A673 (cell line): ENCODE data around the gene DNAAF5. TPM values are rescaled to one million over a fixed set of nuclear protein-coding genes. Genes with fewer than 3 reads are reported as not detected.
"Not testable (repeated sequence)": the region's sequence is repeated elsewhere in the genome, so short reads cannot be mapped to it uniquely, and the experiment has no call there.

Experiments used
- BruUV-seq: library from RNA; stranded (reverse); fragments of 400-500 nt; replicated peaks from 2 replicates; lab custom pipeline; 2021; lab: Mats Ljungman, UMichigan
- CTCF ChIA-PET: fragments of 300-600 bp; sonication (Branson Sonifier 250); formaldehyde crosslinking; loops from one replicate; lab custom pipeline; 2022; ENCODE audit warnings: antibody characterized with exemption; lab: Charles Lee
- POLR2A ChIA-PET: fragments of 300-600 bp; sonication (Branson Sonifier 250); formaldehyde crosslinking; loops from one replicate; lab custom pipeline; 2022; ENCODE audit warnings: antibody characterized with exemption; ENCODE audit not compliant: low non-redundant PET; lab: Charles Lee
- DNase-seq: peaks from one replicate; pipeline ENCODE4 v3.0.0-alpha.2; 2015; ENCODE audit warnings: low spot score
- H3K27ac ChIP-seq: fragments of 200-600 bp; sonication (generic); 2 replicates; pipeline ENCODE4 v1.5.1; 2016; ENCODE audit warnings: mixed run types, low read depth, mild to moderate bottlenecking, mixed read lengths, antibody characterized with exemption, low read length; ENCODE audit not compliant: poor library complexity, severe bottlenecking
- H3K27me3 ChIP-seq: fragments of 200-600 bp; sonication (generic); replicated peaks from 2 replicates; pipeline ENCODE4 v1.6.1; 2017; ENCODE audit warnings: mixed run types, low read depth, mild to moderate bottlenecking, mixed read lengths, antibody characterized with exemption, low read length; ENCODE audit not compliant: insufficient read depth, poor library complexity
- H3K36me3 ChIP-seq: fragments of 200-600 bp; sonication (generic); 2 replicates; pipeline ENCODE4 v1.6.1; 2016; ENCODE audit warnings: mixed run types, mild to moderate bottlenecking, mixed read lengths, antibody characterized with exemption, low read length; ENCODE audit not compliant: insufficient read depth, poor library complexity, severe bottlenecking
- H3K4me1 ChIP-seq: fragments of 200-600 bp; sonication (generic); 2 replicates; pipeline ENCODE4 v1.6.1; 2017; ENCODE audit warnings: mixed run types, mild to moderate bottlenecking, mixed read lengths, antibody characterized with exemption, low read length; ENCODE audit not compliant: insufficient read depth, poor library complexity, severe bottlenecking
- H3K4me3 ChIP-seq: fragments of 200-600 bp; sonication (generic); 2 replicates; pipeline ENCODE4 v1.5.1; 2016; ENCODE audit warnings: low read depth, mixed run types, mild to moderate bottlenecking, mixed read lengths, low read length; ENCODE audit not compliant: poor library complexity, severe bottlenecking
- H3K9me3 ChIP-seq: fragments of 200-600 bp; sonication (generic); 2 replicates; pipeline ENCODE4 v1.6.1; 2016; ENCODE audit warnings: mixed run types, low read depth, mild to moderate bottlenecking, mixed read lengths, antibody characterized with exemption, low read length; ENCODE audit not compliant: poor library complexity, severe bottlenecking
- EZH2 ChIP-seq: fragments of 200-600 bp; sonication (generic); IDR thresholded peaks from 2 replicates; pipeline ENCODE4 v1.6.1; 2017; ENCODE audit warnings: borderline replicate concordance, low read depth, mild to moderate bottlenecking, mixed read lengths, antibody characterized with exemption, low read length; ENCODE audit not compliant: poor library complexity, severe bottlenecking
- intact Hi-C: fragments of 100-400 bp; cut with micrococcal nuclease; formaldehyde crosslinking; loops from one replicate; pipeline ENCODE4 v1.10.0; 2022; ENCODE audit not compliant: unreplicated experiment
- total RNA-seq: library from RNA; stranded (reverse); gene quantifications from 2 replicates; pipeline ENCODE4 v1.2.3, GENCODE V29; 2021
- TF ChIP-seq, protein P1 (sequence below): fragments of 300-800, 200-600 bp; sonication (generic); conservative IDR thresholded peaks from 2 replicates; pipeline ENCODE4 v1.5.1; 2017; ENCODE audit warnings: low read depth, mild to moderate bottlenecking, antibody characterized with exemption, low read length, moderate library complexity, mixed read lengths

The DNAAF5 gene
- total RNA-seq, 1 experiment from 2014 or later: 78.1 TPM

DNA sequence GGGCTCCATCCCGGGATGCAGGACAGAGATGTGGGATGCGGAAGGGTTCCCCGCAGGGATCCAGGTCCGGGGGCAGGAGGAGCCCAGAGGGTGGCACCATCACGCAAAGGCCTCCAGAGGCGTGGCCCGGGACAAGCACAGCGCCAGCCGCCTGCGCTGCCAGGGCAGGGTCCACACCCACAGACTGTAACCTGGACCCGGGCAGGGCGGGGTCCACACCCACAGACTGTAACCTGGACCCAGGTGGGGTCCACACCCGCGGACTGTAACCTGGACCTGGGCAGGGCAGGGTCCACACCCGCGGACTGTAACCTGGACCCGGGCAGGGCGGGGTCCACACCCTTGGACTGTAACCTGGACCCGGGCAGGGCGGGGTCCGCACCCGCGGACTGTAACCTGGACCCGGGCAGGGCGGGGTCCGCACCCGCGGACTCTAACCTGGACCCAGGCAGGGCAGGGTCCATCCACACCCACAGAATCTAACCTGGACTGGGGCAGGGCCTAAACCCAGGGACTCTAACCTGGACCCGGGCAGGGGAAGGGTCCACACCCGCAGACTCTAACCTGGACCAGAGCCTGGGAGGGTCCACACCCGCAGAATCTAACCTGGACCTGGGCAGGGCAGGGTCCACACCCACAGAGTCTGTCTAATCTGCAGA, 68.3 kb downstream of the DNAAF5 start:
- H3K9me3 ChIP-seq: no peaks in the 10 kb centered on the region
- CTCF ChIA-PET: no interaction called here
- no peak overlapping the region for H3K27ac ChIP-seq
- no peak overlapping the region for H3K4me3 ChIP-seq
- intact Hi-C loops: no loop called here
- POLR2A ChIA-PET: no interaction called here
- TF ChIP-seq EZH2: no peak
- TF ChIP-seq, protein P1, sequence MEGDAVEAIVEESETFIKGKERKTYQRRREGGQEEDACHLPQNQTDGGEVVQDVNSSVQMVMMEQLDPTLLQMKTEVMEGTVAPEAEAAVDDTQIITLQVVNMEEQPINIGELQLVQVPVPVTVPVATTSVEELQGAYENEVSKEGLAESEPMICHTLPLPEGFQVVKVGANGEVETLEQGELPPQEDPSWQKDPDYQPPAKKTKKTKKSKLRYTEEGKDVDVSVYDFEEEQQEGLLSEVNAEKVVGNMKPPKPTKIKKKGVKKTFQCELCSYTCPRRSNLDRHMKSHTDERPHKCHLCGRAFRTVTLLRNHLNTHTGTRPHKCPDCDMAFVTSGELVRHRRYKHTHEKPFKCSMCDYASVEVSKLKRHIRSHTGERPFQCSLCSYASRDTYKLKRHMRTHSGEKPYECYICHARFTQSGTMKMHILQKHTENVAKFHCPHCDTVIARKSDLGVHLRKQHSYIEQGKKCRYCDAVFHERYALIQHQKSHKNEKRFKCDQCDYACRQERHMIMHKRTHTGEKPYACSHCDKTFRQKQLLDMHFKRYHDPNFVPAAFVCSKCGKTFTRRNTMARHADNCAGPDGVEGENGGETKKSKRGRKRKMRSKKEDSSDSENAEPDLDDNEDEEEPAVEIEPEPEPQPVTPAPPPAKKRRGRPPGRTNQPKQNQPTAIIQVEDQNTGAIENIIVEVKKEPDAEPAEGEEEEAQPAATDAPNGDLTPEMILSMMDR: no peak
- no peak for DNase-seq
- peaks cover 3% of the 10 kb centered on the region for H3K36me3 ChIP-seq
- no TSS peak for BruUV-seq
- no peaks in the 10 kb centered on the region for H3K4me1 ChIP-seq
- H3K27me3 ChIP-seq: no peaks in the 10 kb centered on the region

DNA sequence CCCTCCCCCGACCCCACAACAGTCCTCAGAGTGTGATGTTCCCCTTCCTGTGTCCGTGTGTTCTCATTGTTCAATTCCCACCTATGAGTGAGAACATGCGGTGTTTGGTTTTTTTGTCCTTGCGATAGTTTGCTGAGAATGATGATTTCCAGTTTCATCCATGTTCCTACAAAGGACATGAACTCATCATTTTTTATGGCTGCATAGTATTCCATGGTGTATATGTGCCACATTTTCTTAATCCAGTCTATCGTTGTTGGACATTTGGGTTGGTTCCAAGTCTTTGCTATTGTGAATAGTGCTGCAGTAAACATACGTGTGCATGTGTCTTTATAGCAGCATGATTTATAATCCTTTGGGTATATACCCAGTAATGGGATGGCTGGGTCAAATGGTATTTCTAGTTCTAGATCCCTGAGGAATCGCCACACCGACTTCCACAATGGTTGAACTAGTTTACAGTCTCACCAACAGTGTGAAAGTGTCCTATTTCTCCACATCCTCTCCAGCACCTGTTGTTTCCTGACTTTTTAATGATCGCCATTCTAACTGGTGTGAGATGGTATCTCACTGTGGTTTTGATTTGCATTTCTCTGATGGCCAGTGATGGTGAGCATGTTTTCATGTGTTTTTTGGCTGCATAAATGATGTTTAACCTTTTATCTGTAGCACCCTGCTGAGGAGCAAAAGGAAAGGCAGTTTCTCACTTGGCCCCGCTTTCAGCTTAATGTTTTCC, 70.1 kb downstream of the DNAAF5 start:
- H3K4me1 ChIP-seq, H3K36me3 ChIP-seq, POLR2A ChIA-PET, H3K9me3 ChIP-seq, intact Hi-C loops, H3K4me3 ChIP-seq, CTCF ChIA-PET, H3K27me3 ChIP-seq, DNase-seq, H3K27ac ChIP-seq, BruUV-seq: not testable (repeated sequence)

DNA sequence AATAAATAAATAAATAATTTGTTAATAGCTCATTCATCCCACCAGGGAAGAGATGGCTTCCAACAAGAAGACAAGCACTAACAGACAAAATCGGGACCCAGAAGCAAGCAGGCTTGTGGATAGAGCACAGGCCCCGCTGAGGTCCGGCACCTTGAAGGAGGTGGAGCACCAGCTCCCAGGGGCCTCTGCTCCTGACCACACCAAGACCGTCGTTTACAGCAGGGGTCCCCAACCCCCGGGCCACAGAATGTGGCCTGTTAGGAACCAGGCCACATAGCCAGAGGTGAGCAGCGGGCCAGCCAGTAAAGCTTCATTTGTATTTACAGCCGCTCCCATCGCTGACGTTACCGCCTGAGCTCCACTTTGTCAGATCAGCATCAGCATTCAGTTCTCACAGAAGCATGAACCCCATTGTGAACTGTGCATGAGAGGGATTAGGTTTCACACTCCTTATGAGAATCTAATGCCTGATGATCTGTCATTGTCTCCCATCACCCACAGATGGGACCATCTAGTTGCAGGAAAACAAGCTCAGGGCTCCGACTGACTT, 72.5 kb downstream of the DNAAF5 start:
- TF ChIP-seq EZH2: no peak
- Histone ChIP-seq H3K4me1 (peaks cover 14% of the 10 kb centered on the region), H3K27me3 (no peaks in the 10 kb centered on the region), H3K27ac (no peak overlapping the region), H3K4me3 (no peak overlapping the region), H3K36me3 (no peaks in the 10 kb centered on the region), H3K9me3 (no peaks in the 10 kb centered on the region)
- no TSS peak for BruUV-seq
- DNase-seq: no peak
- POLR2A ChIA-PET: no interaction called here
- CTCF ChIA-PET: no interaction called here
- intact Hi-C loops: no loop called here

DNA sequence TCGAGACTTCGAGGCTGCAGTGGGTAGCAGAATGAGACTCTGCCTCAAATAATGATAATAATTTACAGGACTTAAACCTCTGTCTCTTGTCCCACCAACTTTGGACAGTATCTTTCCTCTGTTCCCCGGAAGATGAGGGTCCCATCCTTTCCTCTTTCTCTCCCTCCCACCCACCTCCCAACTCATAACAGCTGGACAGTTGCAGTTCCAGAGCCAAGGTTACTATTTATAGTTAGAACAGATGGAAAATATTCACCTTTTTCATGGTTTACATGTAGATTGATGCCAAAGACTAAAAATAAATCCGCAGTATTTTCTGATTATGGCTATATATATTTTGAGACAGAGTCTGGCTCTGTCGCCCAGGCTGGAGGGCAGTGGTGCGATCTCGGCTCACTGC, 74.2 kb downstream of the DNAAF5 start:
- intact Hi-C loops: no loop called here

DNA sequence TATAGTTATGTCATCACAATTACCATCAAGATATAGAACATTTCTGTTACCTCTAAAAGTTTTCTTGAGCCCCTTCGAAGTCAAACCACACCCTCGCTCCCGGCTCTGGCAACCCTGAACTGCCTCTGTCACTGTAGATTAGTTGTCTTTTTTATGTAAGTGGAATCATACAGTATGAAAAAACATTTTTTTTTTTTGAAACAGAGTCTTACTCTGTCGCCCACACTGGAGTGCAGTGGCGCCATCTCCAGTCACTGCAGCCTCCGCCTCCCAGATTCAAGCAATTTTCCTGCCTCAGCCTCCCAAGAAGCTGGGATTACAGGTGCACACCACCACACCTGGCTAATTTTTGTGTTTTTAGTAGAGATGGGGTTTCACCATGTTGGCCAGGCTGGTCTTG, 74.9 kb downstream of the DNAAF5 start:
- intact Hi-C loops, BruUV-seq, H3K27ac ChIP-seq, POLR2A ChIA-PET, CTCF ChIA-PET, H3K36me3 ChIP-seq, DNase-seq, H3K27me3 ChIP-seq, H3K9me3 ChIP-seq, H3K4me3 ChIP-seq: not testable (repeated sequence)
- peaks cover 14% of the 10 kb centered on the region for H3K4me1 ChIP-seq

More for the DNA sequence above, 74.2 kb downstream of the DNAAF5 start:
- Histone ChIP-seq H3K27me3 (no peaks in the 10 kb centered on the region), H3K27ac (no peak overlapping the region), H3K4me1 (peaks cover 14% of the 10 kb centered on the region), H3K9me3 (no peaks in the 10 kb centered on the region), H3K4me3 (no peak overlapping the region), H3K36me3 (no peaks in the 10 kb centered on the region)
- TF ChIP-seq, protein P1: no peak
- TF ChIP-seq EZH2: no peak
- no TSS peak for BruUV-seq
- CTCF ChIA-PET: no interaction called here
- no peak for DNase-seq
- POLR2A ChIA-PET: no interaction called here
